Iris pigment epithelial cell (primary cell): ENCODE measurements around the gene CCL19.
A peak's percentile ranks its signal among the peaks of the same experiment; 100 is the strongest.
"Not testable (repeated sequence)": the region's sequence is repeated elsewhere in the genome, so short reads cannot be mapped to it uniquely, and the experiment has no call there.

Experiments used
- DNase-seq: peaks from one replicate; pipeline ENCODE4 v3.0.0-alpha.2; 2011; ENCODE audit warnings: low read depth

CCL19 gene

GRCh38 chr9:34690983-34691935, at the start of gene CCL19:
CCL19 (minus strand) TSS chr9:34691276; CDS start chr9:34691139, 137 bp downstream.
- DNase-seq = no peak

GRCh38 chr9:34740176-34740575, 49.1 kb upstream of the CCL19 start:
- not testable (repeated sequence) for DNase-seq

DNA sequence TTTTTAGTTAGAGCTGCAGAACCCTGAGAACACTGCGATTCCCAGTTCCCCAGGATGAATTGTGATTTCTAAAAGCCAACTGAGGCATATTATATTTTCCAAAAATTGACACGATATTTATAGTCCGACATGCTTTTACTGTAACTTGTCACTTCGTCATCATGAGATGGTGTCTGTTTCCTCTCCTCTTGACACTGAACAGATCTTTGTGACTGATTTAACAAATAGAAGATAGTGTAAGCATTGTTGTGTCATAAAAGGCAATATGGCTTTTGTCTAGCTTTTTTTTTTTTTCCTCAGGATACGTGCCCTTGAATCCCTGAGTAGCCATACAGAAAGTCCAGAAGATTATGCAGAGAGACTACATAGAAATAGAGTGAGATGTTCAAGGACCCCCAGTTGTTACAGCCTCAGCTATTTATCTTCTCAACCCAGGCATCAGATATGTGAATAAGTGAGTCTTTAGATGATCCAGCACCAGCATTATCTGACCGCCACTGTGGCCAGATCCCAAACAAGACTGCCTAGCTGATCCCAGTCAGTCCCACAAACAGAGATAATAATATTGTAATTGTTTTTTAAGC, 46.7 kb upstream of the CCL19 start:
- DNase-seq = no peak

GRCh38 chr9:34734720-34735119, 43.6 kb upstream of the CCL19 start:
- DNase-seq = no peak

- no peak for DNase-seq
These were observed 41.8 kb upstream of the CCL19 start for GRCh38 chr9:34732886-34733285.

GRCh38 chr9:34732478-34732877, 41.4 kb upstream of the CCL19 start:
- no peak for DNase-seq

DNA sequence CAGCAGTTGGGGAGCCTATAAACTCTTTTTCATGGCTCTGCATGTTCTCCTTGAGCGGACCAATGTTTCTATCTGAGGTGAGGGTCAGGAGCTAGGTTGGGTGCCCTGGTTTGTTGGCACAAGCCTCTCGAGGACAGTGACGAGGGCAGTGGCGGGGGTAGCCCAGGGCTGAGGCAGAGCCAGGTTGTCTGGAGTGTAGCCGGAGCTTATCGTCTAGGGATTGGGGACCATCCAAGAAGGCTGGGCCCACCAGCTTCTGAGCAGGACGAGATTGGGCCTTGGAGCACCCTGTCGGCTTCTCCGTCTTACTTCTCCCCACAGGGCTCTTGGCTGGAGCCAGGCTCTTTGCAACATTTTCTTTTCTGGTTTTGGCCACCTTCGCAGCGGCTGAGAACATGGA, 32.1 kb upstream of the CCL19 start:
- no peak for DNase-seq

DNA sequence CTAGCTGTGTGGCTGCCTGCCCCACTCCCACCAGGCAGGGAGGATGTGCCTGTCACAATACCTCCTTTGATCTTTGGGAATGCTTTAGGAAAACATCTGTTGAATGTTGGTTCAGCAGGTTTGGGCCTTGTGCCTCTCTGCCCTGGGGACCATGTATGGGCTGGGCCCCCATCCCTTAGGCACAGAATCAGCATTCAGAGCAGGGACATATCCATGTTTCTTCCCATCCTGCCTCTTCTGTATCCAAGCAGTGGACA, 28.6 kb upstream of the CCL19 start:
- DNase-seq = not testable (repeated sequence)

DNA sequence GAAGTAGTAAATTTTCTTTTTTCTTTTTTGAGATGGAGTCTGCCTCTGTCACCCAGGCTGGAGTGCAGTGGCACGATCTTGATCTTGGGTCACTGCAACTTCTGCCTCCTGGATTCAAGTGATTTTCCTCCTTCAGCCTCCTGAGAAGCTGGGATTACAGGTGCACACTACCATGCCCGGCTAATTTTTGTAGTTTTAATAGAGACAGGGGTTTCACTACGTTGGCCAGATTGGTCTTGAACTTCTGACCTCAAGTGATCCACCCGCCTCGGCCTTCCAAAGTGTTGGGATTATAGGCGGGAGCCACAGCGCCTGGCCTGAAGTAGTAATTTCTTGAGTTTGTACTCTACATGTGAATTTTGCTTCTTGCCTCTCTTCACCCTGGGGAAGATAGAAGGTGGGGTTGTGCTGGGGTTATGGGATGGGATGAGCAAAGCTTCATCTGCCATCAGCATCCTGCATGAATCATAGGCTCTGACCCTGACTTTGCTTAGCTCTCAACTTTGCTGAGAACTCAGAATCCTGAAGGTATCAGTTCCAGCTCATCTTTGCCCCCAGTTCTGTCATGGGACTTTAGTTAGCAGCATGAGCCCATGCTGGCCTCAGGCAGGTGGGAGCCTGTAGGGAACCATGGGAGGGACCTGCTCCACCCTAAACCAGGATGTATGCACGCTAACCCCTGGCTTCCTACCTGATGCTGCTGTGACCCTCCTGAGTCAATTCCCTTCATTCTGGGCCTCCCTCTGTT, 28.1 kb upstream of the CCL19 start:
- DNase-seq = no peak

DNA sequence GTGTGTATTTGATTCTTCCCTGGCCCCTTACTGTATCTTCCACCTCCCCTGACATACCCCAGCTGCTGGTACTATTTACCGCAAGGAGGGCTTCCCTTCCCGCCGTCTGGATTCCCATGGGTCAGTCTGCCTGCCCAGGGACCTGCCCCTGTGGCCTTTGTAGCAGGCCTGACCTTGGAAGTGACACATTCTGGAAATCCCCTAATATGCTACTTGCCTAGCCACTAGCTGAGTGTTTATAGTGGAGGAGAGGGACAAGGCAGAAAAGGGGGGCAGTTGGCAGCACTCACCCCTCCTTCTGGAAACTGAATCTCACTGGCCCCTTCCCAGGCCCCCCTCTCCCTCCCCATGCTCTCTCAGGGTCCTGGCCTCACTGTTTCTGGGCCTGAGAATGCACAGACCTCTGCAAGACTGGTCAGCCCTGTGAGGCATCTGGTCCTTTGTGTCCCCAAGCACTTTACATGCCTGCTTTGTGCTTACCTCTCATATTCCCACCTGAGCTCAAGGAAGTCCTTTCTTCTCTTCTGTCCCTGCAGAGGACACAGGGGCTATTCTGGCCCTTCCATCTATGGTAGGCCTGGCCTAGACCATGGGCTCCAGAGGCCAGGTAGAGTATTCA, 27.0 kb upstream of the CCL19 start:
- no peak for DNase-seq

DNA sequence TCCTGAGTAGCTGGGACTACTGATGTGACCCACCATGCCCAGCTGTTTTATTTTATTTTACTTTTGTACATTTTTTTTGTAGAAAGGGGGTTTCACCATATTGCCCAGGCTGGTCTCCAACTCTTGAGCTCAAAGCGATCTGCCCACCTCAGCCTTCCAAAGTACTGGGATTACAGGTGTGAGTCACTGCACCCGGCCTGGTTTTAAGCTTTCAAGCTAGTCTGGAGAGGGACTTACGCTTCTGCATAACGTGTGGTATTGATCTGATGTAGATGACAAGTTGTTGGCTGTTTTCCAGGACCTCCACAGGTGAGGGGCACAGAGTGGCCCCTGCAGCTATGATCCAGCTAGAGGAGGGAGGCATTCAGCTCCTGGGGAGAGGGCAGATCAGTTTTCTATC, 25.6 kb upstream of the CCL19 start:
- DNase-seq = no peak

DNA sequence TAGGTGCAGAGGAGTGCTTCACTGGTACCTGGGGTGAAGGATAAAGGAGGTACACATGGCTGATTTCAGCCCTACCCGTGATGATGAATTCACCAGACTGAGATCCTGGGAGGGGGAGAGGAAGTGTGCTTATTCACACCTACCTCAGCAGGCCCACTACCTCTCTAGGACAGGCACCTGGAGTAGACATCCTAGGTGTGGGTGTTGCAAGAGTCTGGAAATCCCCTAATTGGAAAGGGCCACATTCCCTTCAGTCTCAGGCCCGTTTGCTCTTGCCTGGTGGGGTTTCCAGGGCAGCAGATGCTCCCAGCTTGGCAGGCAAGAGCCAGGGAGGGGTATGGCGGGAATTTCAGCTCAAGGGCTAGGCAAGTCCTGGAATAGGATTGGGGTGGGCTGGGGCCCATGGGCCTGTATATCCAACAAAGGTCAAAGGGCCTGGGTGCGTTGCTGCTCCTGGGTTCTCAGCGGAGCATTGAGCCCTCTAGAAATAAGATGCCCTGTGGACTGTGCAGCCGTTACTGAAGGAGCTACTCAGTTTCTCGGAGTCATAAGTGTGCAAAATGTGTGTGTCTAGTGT, 24.7 kb upstream of the CCL19 start:
- no peak for DNase-seq

GRCh38 chr9:34714007-34714406, 22.9 kb upstream of the CCL19 start:
- DNase-seq = no peak

GRCh38 chr9:34712140-34712539, 21.1 kb upstream of the CCL19 start:
- no peak for DNase-seq

DNA sequence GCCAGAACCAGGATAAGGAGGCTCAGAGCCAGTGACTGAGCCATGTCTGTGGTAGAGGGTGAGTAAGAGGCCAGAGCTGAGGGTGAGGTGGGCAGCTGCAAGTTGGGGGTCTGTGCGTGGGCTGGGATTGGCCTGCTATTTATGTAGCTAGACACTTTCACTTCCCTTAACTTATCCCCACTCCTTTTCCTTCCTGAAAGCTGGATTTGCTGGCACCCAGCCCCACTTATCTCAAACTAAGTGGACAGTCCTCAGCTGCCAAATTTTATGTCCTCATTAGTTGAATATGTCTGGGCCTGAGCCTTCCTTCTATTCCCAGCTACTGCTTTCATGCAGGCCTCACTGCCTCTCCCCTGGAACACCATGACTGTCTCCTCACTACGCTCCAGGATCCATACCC, 18.9 kb upstream of the CCL19 start, which contains the start of gene CCL21:
CCL21 (minus strand) TSS at position 114 of the 400 bp plus-strand sequence; CDS start at position 44, 70 bp downstream.
- DNase-seq = no peak

DNA sequence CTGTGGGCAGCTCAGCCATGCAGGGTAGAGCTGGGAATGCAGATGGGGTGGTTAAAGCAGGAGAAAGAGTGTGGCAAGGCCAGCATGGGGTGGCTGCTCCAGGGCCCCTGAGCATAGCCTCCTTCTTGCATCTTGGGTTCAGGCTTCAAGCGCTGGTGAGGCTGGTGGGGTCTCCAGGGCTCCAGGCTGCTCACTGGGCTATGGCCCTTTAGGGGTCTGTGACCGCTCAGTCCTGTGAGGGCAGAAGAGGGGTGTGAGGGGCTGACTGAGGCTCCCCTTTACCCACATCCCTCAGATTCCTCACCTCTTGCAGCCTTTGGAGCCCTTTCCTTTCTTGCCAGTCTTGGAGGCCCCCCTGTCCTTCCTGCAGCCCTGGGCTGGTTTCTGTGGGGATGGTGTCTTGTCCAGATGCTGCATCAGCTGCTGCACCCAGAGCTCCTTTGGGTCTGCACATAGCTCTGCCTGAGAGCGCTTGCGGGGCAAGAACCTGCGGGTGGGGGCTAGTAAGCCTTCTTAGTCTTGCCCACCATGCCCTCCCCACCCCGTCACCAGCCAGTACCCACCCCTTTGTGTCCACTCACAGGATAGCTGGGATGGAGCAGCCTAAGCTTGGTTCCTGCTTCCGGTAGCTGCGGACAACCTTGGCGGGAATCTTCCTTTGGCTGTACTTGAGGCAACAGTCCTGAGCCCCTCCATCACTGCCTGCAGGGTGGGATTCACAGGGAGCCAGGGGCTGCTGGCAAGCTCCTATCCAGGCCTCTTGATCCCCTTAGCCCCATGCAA, 18.3 kb upstream of the CCL19 start:
- no peak for DNase-seq

DNA sequence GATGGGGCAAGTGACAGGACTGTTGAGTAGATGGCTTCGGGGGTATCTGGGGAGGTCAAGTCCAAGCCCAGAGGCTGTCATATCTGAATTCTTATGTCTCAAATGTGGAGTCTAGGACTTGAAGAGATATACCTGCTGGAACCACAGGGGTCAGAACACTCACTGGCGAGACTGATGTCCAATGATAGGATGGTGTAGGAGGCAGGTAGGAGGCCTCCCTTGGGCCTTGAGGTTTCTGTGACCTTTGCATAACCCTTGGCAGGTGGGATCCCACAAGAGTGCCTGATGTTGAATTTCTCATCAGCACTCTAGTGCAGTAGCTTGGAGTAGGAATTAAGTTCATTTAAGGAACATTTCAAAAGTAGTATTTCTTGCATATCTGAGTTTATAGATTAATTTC, 16.1 kb upstream of the CCL19 start:
- DNase-seq = no peak

DNA sequence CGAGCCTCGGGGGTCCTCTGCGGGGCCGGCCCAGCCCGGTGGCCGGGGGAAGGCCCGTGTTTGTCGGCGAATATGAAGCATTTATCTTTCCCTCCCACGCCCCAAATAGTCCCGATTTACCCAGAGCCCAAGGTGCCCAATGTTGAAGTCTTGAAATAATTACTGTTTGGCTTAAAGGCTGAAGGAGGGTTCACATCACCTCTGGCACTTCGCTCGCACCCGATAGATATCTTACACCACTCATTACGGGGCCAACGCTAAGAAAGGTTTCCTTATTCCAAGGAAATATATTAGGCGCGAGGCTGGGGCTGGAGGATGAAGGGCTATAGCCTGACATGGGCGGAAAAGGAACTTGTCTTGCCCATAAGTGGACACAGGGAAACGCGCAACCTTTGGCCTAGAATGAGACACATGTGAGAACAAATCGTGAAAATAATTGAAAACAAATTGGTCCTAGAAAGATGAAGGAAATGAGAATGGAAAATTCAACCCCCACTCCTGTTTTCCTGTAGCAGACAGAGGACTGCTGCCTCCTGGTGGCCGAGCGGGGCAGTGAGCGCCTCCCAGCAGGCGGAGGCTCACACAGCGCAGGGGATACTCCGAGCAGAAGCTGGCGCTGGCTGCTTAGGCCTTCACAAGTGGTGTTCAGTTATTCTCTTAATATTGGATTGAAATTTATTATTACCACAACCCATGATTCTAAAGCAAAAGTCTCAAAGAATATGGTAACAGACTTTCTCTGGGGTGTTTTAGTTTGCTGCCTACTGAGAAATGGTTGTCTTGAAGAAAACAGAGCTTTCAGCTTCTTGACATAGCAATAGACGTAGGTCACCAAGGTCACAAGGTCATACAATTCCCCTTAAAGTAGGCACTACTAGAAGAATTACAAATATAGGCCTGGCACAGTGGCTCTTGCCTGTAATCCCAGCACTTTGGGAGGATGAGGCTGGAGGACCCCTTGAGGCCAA, 11.0 kb upstream of the CCL19 start:
- peak; percentile 84 for DNase-seq

GRCh38 chr9:34701023-34701768, 10.1 kb upstream of the CCL19 start:
- peak; percentile 49 for DNase-seq
